AG20443 (cell line): Measurements from ENCODE around the gene CBLN2.

Experiments used
- DNase-seq: peaks from one replicate; pipeline ENCODE4 v3.0.0; 2012; ENCODE audit warnings: low spot score, mixed read lengths

The CBLN2 gene

DNA sequence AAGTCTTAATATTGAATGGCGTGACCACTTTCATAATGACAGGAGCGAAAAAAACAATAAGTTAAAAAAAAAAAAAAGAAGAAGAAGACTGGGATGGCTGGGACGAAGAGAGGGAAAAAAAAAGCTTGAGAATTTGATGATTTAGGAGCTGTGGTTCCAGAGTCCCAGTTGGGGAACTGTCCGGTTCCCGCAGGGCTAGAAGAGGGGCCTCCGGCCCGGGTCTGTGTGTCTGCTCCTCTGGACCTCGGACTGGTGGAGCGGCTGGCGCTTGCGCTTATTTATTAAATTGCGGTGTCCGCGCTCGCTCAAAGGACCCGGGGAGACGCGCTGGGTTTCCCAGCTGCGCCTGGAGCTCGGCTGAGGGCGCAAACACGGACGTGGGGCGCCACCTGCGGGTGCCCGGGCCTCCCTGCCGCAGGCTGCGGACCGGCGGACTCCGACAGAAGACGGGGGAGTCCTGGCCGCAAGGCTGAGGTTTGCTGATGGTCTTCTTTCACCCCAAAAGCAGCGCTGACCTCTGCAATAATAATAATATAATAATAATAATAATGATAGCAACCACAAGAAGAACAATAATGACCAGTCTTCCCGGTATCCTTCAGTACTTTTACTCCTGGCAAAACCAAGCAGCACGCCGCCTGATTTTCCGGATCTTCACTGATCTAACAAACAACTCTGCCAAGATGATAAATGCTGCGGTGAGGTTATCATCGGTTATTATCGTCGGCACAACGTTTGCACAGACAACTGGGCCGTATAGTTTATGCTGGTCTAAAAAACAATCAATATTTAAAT is at the start of gene CBLN2:
TSS of gene CBLN2 (minus strand) at position 251 of the 795 bp plus-strand sequence. CDS start 2,182 bp downstream, outside the sequence.
- DNase-seq: peak; percentile 88

GRCh38 chr18:72588360-72588759 is 44.2 kb upstream of the CBLN2 start:
- no peak for DNase-seq

- DNase-seq: no peak
These were observed 40.6 kb upstream of the CBLN2 start for GRCh38 chr18:72584787-72585186.

DNA sequence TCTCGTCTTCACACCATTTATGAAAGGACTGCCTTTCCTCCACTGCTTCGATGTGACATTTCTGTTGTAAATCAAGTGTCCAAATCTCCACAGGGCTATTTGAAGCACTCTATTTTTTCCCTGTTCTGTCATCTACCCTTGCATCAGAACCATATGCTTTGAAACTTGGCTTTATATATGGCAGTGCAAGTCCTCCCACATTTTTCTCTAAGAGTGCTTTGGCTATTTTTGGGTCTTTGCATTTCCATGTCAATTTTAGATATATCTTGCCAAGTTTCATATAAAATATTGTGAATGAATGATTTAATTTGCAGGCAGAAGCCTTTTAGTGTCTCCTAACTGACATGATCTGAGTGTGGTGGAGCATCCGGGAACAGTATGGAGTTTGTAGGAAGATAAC is 37.8 kb upstream of the CBLN2 start:
- DNase-seq: no peak

- DNase-seq: no peak
These were observed 28.8 kb upstream of the CBLN2 start for GRCh38 chr18:72572896-72573295.

GRCh38 chr18:72566290-72566689 is 22.1 kb upstream of the CBLN2 start:
- no peak for DNase-seq

DNA sequence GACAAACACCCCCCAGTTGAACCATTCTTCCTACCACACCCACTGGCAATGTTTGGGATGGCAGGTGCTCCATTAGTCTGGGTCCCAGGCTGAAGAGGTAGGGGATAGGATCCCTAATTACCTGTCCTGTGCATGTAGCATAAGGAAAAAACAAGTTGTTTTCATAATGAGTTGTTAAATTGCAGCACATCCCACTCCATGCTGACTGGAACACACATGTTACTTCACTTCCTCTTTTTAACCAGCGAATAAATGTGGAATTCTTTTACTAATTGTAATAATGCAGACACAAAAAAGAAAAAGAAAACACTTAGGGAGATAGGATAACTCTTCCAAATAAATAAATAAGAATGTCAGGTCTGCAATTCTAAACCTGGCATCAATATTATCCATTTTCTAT is 11.8 kb upstream of the CBLN2 start:
- no peak for DNase-seq

DNA sequence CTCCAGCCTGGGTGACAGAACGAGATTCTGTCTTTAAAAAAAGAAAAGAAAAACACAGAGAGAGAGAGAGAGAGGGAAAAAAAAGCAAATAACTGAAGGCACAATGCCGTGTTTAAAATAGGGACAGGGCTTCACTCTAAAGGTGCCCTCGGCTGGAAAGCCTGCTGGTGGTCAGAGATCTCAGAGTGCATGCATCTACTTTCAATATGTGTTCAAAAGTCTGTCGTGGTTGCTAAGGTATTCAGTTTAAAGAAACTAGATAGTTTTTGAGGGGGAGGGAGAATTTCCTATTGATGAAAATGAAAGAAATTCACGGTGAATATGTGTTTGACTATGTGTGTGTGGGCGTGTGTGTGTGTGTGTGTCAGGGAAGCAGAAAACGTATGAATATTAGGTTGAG is 11.0 kb upstream of the CBLN2 start:
- DNase-seq: no peak

DNA sequence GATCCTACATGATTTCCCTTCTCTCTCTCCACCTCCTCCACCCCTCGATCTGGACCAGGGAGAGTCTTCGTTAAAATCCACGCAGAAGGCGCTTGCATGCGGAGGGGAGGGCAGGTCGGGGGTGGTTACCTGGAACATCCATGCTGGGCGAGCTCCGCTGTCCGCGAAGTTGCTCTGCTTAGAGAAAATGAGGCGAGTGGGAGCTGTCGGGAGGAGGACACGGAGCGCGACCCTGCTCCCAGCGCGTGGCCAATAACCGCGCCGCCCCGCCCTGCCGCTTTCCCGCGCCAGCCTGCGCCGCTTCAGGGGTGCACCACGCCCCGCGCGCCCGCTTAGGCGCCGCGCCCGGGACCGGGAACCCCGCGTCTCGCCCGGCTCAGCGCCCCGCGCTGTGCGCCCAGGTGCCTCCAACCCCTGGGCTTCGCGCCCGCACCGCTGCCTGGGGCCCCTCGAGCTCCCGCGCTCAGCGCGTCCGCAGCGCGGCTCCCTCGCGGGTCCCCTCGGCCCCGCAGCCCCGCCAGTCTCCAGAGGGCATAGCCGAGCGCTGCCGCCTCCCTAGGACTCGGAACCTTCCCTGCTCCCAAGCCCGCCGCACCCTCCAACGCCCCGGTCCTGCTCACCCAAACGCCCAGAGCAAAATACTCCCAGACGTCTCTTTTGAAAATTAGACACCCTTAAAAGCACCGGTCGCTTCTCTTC is 636 bp downstream of the CBLN2 start:
- no peak for DNase-seq

DNA sequence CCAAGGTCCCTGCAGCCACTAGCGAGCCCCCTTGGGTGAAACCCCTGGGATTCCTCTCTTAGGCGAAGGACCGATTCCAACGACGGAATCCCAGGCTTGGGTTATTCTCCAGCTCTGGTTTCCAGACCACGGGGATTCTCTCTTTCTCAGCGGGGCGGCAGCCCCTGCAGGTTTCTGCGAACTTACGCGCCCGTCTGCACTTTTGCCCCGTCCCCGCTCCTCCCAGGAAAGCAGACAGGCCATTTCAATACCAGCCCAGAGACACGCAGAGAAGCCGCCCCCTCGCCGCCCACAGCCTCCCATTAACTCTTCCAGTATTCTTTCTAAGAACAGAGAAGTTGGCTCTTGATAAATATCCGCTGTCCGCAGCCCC is 1.2 kb downstream of the CBLN2 start:
- DNase-seq: peak; percentile 9

GRCh38 chr18:72542342-72542741 is 1.8 kb downstream of the CBLN2 start:
- peak; percentile 14 for DNase-seq

DNA sequence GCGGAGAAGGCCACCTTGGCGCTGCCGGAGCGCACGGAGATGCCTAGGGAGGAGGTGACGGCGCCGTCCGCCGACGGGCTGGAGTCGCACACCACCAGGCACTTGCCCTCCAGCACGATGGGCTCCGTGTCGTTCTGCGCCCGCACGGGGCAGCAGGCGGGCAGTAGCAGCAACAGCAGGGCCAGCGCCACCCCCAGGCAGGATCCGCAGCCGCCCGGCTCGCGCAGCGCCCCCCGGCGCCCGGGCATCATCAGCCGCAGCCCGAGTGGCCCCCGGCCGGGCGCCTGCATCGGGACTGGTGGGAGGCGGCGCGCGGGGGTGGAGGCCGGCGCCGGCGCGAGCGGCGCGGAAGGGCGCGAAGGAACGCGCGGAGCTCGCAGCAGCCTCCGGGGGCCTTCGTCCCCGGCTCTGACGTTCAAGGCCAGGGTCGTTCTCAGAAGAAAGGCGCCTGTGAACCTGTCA is 2.2 kb downstream of the CBLN2 start:
- DNase-seq: no peak

- DNase-seq: no peak
These were observed 4.2 kb downstream of the CBLN2 start for GRCh38 chr18:72539901-72540300.

DNA sequence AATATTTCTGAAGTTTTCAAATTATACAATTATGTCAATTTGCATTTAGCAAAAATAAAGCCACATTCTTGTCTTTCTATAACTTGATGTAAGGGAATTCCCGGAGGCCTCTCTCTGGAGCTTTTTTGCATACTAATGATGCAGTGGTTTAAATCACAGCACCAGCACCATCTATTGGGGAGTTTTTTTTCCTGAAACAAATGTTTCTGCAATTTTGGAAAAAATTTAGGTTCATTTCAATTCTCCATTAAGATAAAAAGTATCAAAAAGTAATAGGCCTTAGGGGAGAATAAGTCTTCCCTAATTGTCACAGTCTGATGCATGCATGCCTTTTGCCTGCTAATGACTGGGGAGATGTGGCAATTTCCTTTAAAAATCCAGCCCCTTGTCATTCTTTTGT is 13.5 kb downstream of the CBLN2 start:
- DNase-seq: no peak

- no peak for DNase-seq
These were observed 39.3 kb downstream of the CBLN2 start for GRCh38 chr18:72504866-72505265.

DNA sequence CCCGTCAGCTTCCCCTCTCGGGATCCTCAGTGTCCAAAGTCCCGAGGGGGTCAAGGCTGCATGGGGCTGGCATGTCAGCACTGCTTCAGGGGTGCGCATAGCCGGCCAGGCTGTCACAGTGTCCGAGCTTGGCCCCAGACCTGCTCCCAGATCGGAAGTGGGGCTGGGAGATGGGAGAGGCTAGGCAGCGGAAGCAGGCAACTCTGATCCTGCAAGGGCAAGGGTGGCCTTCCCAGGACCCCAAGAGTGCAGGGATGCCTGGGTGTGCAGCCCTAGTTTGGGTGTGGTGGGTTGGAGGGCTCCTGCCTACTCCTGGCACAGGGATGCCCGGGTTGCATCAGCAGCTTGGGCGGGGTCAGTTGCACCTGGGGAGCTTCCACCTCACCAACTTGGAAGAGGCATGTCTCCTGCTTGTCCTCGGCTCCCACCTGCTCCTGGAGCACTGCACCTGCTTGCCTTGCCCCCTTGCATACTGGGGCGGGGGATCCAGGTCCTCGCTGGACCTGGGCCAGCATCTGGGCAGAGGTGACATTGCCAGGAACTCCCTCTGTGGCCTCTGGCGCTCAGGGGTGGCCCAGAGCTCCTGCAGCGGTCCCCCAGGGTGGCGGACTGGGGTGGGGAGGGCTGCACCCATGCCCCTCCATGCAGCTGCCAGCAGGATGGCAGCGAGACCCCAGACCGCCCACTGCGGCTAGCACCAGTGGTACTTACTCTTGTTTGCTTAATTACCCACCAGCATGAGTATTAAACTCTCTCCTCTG is 41.3 kb downstream of the CBLN2 start:
- no peak for DNase-seq

DNA sequence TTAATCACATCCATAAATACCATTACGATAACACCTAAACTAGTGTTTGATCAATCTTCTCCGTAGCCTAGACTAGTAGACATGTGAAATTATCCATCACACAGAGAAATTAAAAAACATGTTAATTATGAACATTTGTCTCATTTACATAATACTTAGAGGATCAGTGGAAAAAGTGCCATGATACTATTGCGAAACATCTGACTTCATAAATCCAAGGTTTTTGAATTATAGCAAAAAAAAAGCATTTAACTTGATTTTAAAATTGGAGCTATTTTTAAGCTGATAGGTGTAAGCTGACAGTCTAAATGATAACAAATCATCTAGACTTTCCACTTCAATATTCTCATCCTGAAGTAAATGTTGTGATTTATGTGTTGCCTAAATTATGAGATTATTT is 51.6 kb downstream of the CBLN2 start:
- no peak for DNase-seq
